ENCODE measurements around the gene RAB3D. TPM values are rescaled to one million over a fixed set of nuclear protein-coding genes. Genes with fewer than 3 reads are reported as not detected.

RAB3D gene
- total RNA-seq, 1 donor from 2014 or later: 53.6 TPM

- no peak overlapping the region for H3K27ac ChIP-seq
- DNase-seq: no peak
- no peak for ATAC-seq
- intact Hi-C loops (cut with DNase I): no loop called here
- no peaks in the 10 kb centered on the region for H3K9me3 ChIP-seq
- H3K4me1 ChIP-seq: peaks cover 15% of the 10 kb centered on the region
- H3K27me3 ChIP-seq (ENCODE audit: low read depth): no peaks in the 10 kb centered on the region
- no peak for TF ChIP-seq CTCF (IDR thresholded peaks at IDR 0.05)
- H3K4me3 ChIP-seq: no peak overlapping the region
- H3K36me3 ChIP-seq: no peaks in the 10 kb centered on the region
Measured at GRCh38 chr19:11300811-11301120, 38.7 kb downstream of the RAB3D start.

GRCh38 chr19:11299946-11300810, 39.3 kb downstream of the RAB3D start:
- DNase-seq (no peak), ATAC-seq (peak in 1 of 2 donors; percentile 39)
- intact Hi-C loops (cut with DNase I): no loop called here
- H3K4me3 ChIP-seq: no peak overlapping the region
- TF ChIP-seq CTCF (IDR thresholded peaks at IDR 0.05): no peak
- no peaks in the 10 kb centered on the region for H3K36me3 ChIP-seq
- H3K27me3 ChIP-seq (ENCODE audit: low read depth): no peaks in the 10 kb centered on the region
- no peaks in the 10 kb centered on the region for H3K9me3 ChIP-seq
- H3K27ac ChIP-seq: no peak overlapping the region
- peaks cover 17% of the 10 kb centered on the region for H3K4me1 ChIP-seq

- H3K9me3 ChIP-seq: no peaks in the 10 kb centered on the region
- no peaks in the 10 kb centered on the region for H3K27me3 ChIP-seq (ENCODE audit: low read depth)
- H3K27ac ChIP-seq: no peak overlapping the region
- H3K4me3 ChIP-seq: no peak overlapping the region
- intact Hi-C loops (cut with DNase I): no loop called here
- ATAC-seq: no peak
- H3K4me1 ChIP-seq: peaks cover 30% of the 10 kb centered on the region
- no peak for DNase-seq
- no peaks in the 10 kb centered on the region for H3K36me3 ChIP-seq
- no peak for TF ChIP-seq CTCF (IDR thresholded peaks at IDR 0.05)
Measured at GRCh38 chr19:11296264-11296663, 43.2 kb downstream of the RAB3D start.

- no peak for ATAC-seq
- H3K9me3 ChIP-seq: no peaks in the 10 kb centered on the region
- no peak within 1 kb of the TSS for H3K4me3 ChIP-seq
- no peaks in the 10 kb centered on the region for H3K36me3 ChIP-seq
- no peak for DNase-seq
- intact Hi-C loops (cut with DNase I): no loop called here
- H3K27ac ChIP-seq: no peak within 1 kb of the TSS
- H3K4me1 ChIP-seq: peaks cover 30% of the 10 kb centered on the region
- TF ChIP-seq CTCF (IDR thresholded peaks at IDR 0.05): no peak
- no peaks in the 10 kb centered on the region for H3K27me3 ChIP-seq (ENCODE audit: low read depth)
Measured at GRCh38 chr19:11295665-11296245, 43.7 kb downstream of the RAB3D start, which contains the start of gene TSPAN16. Gene TSPAN16 (plus strand): TSS chr19:11296160. CDS start chr19:11296298, 138 bp downstream.

GRCh38 chr19:11295180-11295579, 44.3 kb downstream of the RAB3D start:
- no peak for ATAC-seq
- no peak overlapping the region for H3K4me3 ChIP-seq

More at GRCh38 chr19:11295180-11295579, 44.3 kb downstream of the RAB3D start:
- DNase-seq: no peak
- no peak for TF ChIP-seq CTCF (IDR thresholded peaks at IDR 0.05)
- Histone ChIP-seq H3K4me1 (peaks cover 30% of the 10 kb centered on the region), H3K27me3 (ENCODE audit: low read depth) (no peaks in the 10 kb centered on the region), H3K36me3 (no peaks in the 10 kb centered on the region), H3K9me3 (no peaks in the 10 kb centered on the region), H3K27ac (no peak overlapping the region)
- intact Hi-C loops (cut with DNase I): no loop called here
